Neural progenitor cell (in vitro differentiated cells): ENCODE data around the gene GSE1. TPM values are rescaled to one million over a fixed set of nuclear protein-coding genes. Genes with fewer than 3 reads are reported as not detected.

Source experiments
- DNase-seq: peaks from one replicate; pipeline ENCODE4 v3.0.0-alpha.2; 2016; ENCODE audit warnings: low spot score
- H2AFZ ChIP-seq: fragments of 200-600 bp; sonication (generic); replicated peaks from 2 replicates; pipeline ENCODE4 v1.6.1; 2016; ENCODE audit warnings: antibody characterized with exemption
- H3F3A ChIP-seq: fragments of 200-600 bp; sonication (generic); 2 replicates; pipeline ENCODE4 v1.6.1; 2016; ENCODE audit warnings: antibody characterized with exemption, low read depth
- H3K27ac ChIP-seq: fragments of 200-600 bp; sonication (generic); 2 replicates; pipeline ENCODE4 v1.5.1; 2016; ENCODE audit warnings: mild to moderate bottlenecking
- H3K27me3 ChIP-seq: fragments of 200-600 bp; sonication (generic); 2 replicates; pipeline ENCODE4 v1.6.1; 2016; ENCODE audit warnings: mild to moderate bottlenecking, moderate library complexity
- H3K36me3 ChIP-seq: fragments of 200-600 bp; sonication (generic); 2 replicates; pipeline ENCODE4 v1.5.1; 2016
- H3K4me1 ChIP-seq: fragments of 200-600 bp; sonication (generic); 2 replicates; pipeline ENCODE4 v1.6.1; 2016; ENCODE audit warnings: mixed run types
- H3K4me2 ChIP-seq: fragments of 200-600 bp; sonication (generic); 2 replicates; pipeline ENCODE4 v1.6.1; 2016
- H3K4me3 ChIP-seq: fragments of 200-600 bp; sonication (generic); 2 replicates; pipeline ENCODE4 v1.5.1; 2016
- H3K79me2 ChIP-seq: fragments of 200-600 bp; sonication (generic); 2 replicates; pipeline ENCODE4 v1.6.1; 2016; ENCODE audit warnings: low read depth
- H3K9ac ChIP-seq: fragments of 200-600 bp; sonication (generic); 2 replicates; pipeline ENCODE4 v1.6.1; 2016
- H3K9me3 ChIP-seq: fragments of 200-600 bp; sonication (generic); 2 replicates; pipeline ENCODE4 v1.5.1; 2016; ENCODE audit warnings: low read depth
- H4K20me1 ChIP-seq: fragments of 200-600 bp; sonication (generic); 2 replicates; pipeline ENCODE4 v1.6.1; 2016; ENCODE audit warnings: low read depth
- H3K27ac Mint-ChIP-seq: 3 replicates; pipeline ENCODE4 v1.8.0; 2021; ENCODE audit warnings: mixed read lengths
- H3K27me3 Mint-ChIP-seq: 2 replicates; pipeline ENCODE4 v1.8.0; 2022; ENCODE audit warnings: low read depth, mild to moderate bottlenecking, inconsistent platforms, moderate library complexity, mixed read lengths; ENCODE audit not compliant: insufficient read depth
- H3K36me3 Mint-ChIP-seq: 3 replicates; pipeline ENCODE4 v1.8.0; 2021; ENCODE audit warnings: mixed read lengths
- H3K4me1 Mint-ChIP-seq: 3 replicates; pipeline ENCODE4 v1.8.0; 2021; ENCODE audit warnings: mixed read lengths
- H3K4me3 Mint-ChIP-seq: 3 replicates; pipeline ENCODE4 v1.8.0; 2021; ENCODE audit warnings: mild to moderate bottlenecking, moderate library complexity, mixed read lengths
- H3K9me3 Mint-ChIP-seq: 3 replicates; pipeline ENCODE4 v1.8.0; 2020; ENCODE audit warnings: mixed read lengths
- EZH2 ChIP-seq: fragments of 200-600 bp; sonication (generic); IDR thresholded peaks from 2 replicates; pipeline ENCODE4 v1.6.1; 2017; ENCODE audit warnings: antibody characterized with exemption, mild to moderate bottlenecking, moderate library complexity
- EZH2phosphoT487 ChIP-seq: fragments of 200-600 bp; sonication (generic); IDR thresholded peaks from 2 replicates; pipeline ENCODE4 v1.6.1; 2017; ENCODE audit warnings: antibody characterized with exemption
- total RNA-seq: library from RNA; depleted of rRNA; stranded (reverse); fragments of >200 nt; gene quantifications from 2 replicates; pipeline ENCODE4 v1.2.3, GENCODE V29; 2015; ENCODE audit warnings: low replicate concordance
- TF ChIP-seq, protein P1 (sequence below): fragments of 200-600 bp; sonication (generic); IDR thresholded peaks from 2 replicates; pipeline ENCODE4 v1.5.1; 2017; ENCODE audit warnings: antibody characterized with exemption, mild to moderate bottlenecking

The GSE1 gene
- total RNA-seq, 1 donor from 2014 or later, result 7.7 TPM

DNA sequence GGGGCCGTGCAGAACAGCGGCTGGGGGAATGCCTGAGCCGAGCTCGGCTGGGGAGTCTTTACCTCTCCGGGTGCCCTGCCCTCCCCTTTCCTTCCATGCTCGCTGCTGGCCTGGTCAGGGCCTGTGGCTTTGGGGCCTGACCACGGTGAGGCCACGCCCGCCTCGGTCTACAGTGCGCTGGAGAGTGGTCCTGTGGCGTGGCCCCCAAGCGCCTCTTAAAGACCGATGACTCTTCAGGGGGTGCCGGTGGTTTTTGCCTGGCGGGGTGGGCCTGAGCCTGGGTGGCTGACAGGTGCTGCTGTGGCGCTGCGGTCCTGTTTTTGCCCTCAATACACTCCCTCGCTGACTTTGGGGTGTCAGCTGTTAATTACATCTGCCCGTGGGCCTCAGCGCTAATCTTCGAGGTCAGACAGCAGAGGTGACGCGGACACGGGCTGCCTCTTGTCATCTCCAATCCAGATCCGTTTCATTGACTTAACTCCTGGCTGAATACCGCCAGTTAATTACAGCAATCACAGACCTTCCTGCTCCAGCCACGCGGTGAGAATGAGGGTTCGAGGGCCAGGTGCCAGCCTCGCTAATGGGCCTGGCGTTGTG is 29.7 kb downstream of the GSE1 start:
- Histone ChIP-seq H3K4me2 (no peak overlapping the region), H3K79me2 (peaks cover 34% of the 10 kb centered on the region), H3F3A (no peaks in the 10 kb centered on the region), H3K4me3 (no peak overlapping the region), H3K4me1 (peaks cover 3% of the 10 kb centered on the region), H3K27ac (no peak overlapping the region), H3K9ac (no peak overlapping the region), H3K9me3 (no peaks in the 10 kb centered on the region), H3K36me3 (no peaks in the 10 kb centered on the region), H4K20me1 (peaks cover 12% of the 10 kb centered on the region), H3K27me3 (no peaks in the 10 kb centered on the region), H2AFZ (no peak overlapping the region)
- Mint-ChIP-seq H3K36me3 (no peaks in the 10 kb centered on the region), H3K27ac (no peak overlapping the region), H3K4me3 (no peak overlapping the region), H3K9me3 (no peaks in the 10 kb centered on the region), H3K27me3 (no peaks in the 10 kb centered on the region), H3K4me1 (peaks cover 10% of the 10 kb centered on the region)
- DNase-seq, result no peak
- no peak for TF ChIP-seq EZH2
- TF ChIP-seq, protein P1, sequence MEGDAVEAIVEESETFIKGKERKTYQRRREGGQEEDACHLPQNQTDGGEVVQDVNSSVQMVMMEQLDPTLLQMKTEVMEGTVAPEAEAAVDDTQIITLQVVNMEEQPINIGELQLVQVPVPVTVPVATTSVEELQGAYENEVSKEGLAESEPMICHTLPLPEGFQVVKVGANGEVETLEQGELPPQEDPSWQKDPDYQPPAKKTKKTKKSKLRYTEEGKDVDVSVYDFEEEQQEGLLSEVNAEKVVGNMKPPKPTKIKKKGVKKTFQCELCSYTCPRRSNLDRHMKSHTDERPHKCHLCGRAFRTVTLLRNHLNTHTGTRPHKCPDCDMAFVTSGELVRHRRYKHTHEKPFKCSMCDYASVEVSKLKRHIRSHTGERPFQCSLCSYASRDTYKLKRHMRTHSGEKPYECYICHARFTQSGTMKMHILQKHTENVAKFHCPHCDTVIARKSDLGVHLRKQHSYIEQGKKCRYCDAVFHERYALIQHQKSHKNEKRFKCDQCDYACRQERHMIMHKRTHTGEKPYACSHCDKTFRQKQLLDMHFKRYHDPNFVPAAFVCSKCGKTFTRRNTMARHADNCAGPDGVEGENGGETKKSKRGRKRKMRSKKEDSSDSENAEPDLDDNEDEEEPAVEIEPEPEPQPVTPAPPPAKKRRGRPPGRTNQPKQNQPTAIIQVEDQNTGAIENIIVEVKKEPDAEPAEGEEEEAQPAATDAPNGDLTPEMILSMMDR, result no peak
- TF ChIP-seq EZH2phosphoT487, result no peak

DNA sequence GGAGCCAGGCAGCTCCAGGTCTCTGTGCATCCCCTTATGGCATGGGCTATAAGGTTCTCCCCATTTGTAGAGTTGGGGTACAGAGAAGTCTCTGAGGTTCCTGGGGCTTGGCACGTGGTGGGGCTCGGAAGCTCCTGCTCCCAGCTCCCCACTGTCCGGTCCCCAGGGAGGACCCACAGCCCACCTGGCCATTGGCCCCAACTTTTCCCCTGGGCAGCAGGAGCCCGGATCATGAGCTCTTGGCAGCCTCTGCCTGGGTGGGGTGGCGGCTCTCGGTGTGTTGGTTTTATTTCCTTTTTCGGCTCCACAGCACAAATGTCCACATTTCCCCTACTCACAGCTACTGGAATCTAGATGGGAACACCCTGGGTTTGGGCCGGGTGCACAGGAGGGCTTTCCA is 30.5 kb downstream of the GSE1 start:
- Mint-ChIP-seq H3K27me3 (no peaks in the 10 kb centered on the region), H3K36me3 (no peaks in the 10 kb centered on the region), H3K4me1 (peaks cover 5% of the 10 kb centered on the region), H3K9me3 (no peaks in the 10 kb centered on the region), H3K27ac (no peak overlapping the region), H3K4me3 (no peak overlapping the region)
- Histone ChIP-seq H4K20me1 (peaks cover 4% of the 10 kb centered on the region), H3F3A (no peaks in the 10 kb centered on the region), H3K36me3 (no peaks in the 10 kb centered on the region), H2AFZ (no peak overlapping the region), H3K9ac (no peak overlapping the region), H3K27me3 (no peaks in the 10 kb centered on the region), H3K27ac (no peak overlapping the region), H3K9me3 (no peaks in the 10 kb centered on the region), H3K4me1 (peaks cover 3% of the 10 kb centered on the region), H3K4me3 (no peak overlapping the region), H3K79me2 (peaks cover 28% of the 10 kb centered on the region), H3K4me2 (no peak overlapping the region)
- TF ChIP-seq, protein P1, result no peak
- TF ChIP-seq EZH2phosphoT487 (no peak), EZH2 (no peak)
- no peak for DNase-seq

DNA sequence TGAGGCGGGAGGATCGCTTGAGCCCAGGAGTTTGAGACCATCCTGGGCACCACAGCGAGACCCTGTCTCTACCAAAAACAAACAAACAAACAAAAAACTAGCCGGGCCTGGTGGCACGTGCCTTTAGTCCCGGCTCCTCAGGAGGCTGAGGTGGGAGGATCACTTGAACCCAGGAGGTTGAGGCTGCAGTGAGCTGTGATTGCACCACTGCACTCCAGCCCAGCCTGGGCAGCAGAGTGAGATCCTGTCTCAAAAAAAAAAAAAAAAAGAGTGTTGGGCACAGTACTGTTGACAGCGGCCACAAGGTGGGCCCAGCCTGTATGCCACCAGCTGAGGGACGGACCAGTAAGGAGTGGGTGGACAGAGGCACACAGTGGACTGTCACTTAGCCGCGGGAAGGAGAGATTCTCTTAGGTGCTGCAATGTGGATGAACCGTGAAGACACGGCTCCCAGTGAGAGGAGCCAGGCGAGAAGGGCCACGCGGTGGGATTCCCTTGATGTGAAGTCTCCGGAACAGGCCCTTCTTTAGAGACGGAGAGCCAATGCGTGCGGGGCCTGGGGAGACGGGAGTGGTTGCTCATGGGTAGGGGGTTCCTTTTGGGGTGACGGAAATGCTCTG is 31.1 kb downstream of the GSE1 start:
- TF ChIP-seq EZH2phosphoT487 (no peak), EZH2 (no peak)
- TF ChIP-seq, protein P1, result no peak
- Histone ChIP-seq H3K4me3 (no peak overlapping the region), H3K4me2 (no peak overlapping the region), H3K36me3 (no peaks in the 10 kb centered on the region), H3K27me3 (no peaks in the 10 kb centered on the region), H3F3A (no peaks in the 10 kb centered on the region), H3K9ac (no peak overlapping the region), H2AFZ (no peak overlapping the region), H3K79me2 (peaks cover 22% of the 10 kb centered on the region), H3K9me3 (no peaks in the 10 kb centered on the region), H3K4me1 (peaks cover 3% of the 10 kb centered on the region), H3K27ac (no peak overlapping the region), H4K20me1 (no peaks in the 10 kb centered on the region)
- peaks cover 11% of the 10 kb centered on the region for H3K4me1 Mint-ChIP-seq
- no peaks in the 10 kb centered on the region for H3K36me3 Mint-ChIP-seq
- no peak for DNase-seq
- H3K27me3 Mint-ChIP-seq, result no peaks in the 10 kb centered on the region
- no peak overlapping the region for H3K27ac Mint-ChIP-seq
- no peak overlapping the region for H3K4me3 Mint-ChIP-seq
- H3K9me3 Mint-ChIP-seq, result no peaks in the 10 kb centered on the region
